NT2/D1 (cell line): Measurements from ENCODE around the gene GSTCD.
"Not testable (repeated sequence)": the region's sequence is repeated elsewhere in the genome, so short reads cannot be mapped to it uniquely, and the experiment has no call there.

ENCODE experiments used
- DNase-seq: peaks from one replicate; pipeline ENCODE4 v3.0.0-alpha.2; 2011; ENCODE audit warnings: low read depth, low spot score
- H3K27me3 ChIP-seq: 2 replicates; pipeline ENCODE4 v1.6.0; 2011; ENCODE audit warnings: mild to moderate bottlenecking; ENCODE audit not compliant: insufficient read length, insufficient read depth
- H3K36me3 ChIP-seq: 2 replicates; pipeline ENCODE4 v1.6.1; 2011; ENCODE audit warnings: mild to moderate bottlenecking, low read length, mixed read lengths; ENCODE audit not compliant: insufficient read depth, insufficient read length
- H3K4me1 ChIP-seq: 2 replicates; pipeline ENCODE4 v1.5.1; 2011; ENCODE audit not compliant: insufficient read depth, insufficient read length
- H3K4me3 ChIP-seq: 2 replicates; pipeline ENCODE4 v1.5.1; 2011; ENCODE audit warnings: low read depth; ENCODE audit not compliant: insufficient read length
- H3K9ac ChIP-seq: 2 replicates; pipeline ENCODE4 v1.6.0; 2011; ENCODE audit warnings: low read depth; ENCODE audit not compliant: insufficient read length
- H3K9me3 ChIP-seq: 2 replicates; pipeline ENCODE4 v1.5.1; 2011; ENCODE audit warnings: mild to moderate bottlenecking, low read length; ENCODE audit not compliant: insufficient read depth
- SUZ12 ChIP-seq: IDR thresholded peaks from 2 replicates; pipeline ENCODE4 v1.6.1; 2011; ENCODE audit not compliant: insufficient read length, insufficient read depth; ENCODE audit errors: extremely low read depth
- YY1 ChIP-seq: IDR thresholded peaks from 2 replicates; pipeline ENCODE4 v1.6.1; 2011; ENCODE audit not compliant: insufficient read length, insufficient read depth
- ZNF274 ChIP-seq: IDR thresholded peaks from 2 replicates; pipeline ENCODE4 v1.6.1; 2011; ENCODE audit warnings: mild to moderate bottlenecking, low read depth, low read length

Gene GSTCD

DNA sequence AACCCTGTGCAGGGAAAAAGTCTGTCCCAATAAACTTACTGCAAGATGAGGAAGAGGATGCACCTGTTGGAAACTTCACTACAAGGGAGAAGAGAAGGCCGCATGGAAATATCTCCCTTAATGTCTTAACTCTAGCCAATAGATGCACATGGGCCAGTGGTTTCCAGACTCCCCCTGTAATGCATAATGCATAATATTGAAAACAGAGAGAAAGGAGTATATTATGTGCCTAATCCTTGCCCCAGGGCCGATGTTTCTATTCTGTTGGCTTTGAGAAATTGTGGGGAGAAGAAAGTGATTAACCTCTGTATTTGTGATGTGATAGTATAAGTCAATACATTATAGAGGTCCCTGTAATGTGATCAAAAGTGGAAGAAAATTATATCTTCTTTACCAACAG is 37.3 kb upstream of the GSTCD start:
- Histone ChIP-seq H3K9me3 (no peaks in the 10 kb centered on the region), H3K9ac (no peak overlapping the region), H3K4me1 (no peaks in the 10 kb centered on the region), H3K27me3 (no peaks in the 10 kb centered on the region), H3K4me3 (no peak overlapping the region), H3K36me3 (no peaks in the 10 kb centered on the region)
- no peak for DNase-seq
- TF ChIP-seq ZNF274 (no peak), SUZ12 (no peak), YY1 (no peak)

DNA sequence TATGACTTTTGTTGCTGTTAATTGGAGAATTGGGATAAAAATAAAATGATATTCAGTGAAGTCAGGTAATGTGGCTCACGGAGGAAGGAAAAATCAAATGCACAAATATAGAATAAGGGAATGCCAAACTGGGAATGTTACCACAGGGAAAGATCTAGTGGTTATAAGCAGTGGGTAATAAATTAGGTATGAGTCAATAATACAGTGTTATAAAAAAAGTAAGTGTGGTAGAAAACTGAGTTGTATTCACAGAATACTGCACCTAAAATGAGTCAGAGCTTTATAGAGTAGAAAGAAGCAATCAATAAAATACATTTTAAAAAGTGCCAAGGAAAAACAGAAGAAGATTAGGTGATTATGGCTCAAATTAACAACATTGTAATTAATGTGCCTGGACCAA is 34.6 kb upstream of the GSTCD start:
- Histone ChIP-seq H3K4me3 (no peak overlapping the region), H3K9me3 (no peaks in the 10 kb centered on the region), H3K27me3 (no peaks in the 10 kb centered on the region), H3K9ac (no peak overlapping the region), H3K4me1 (no peaks in the 10 kb centered on the region), H3K36me3 (no peaks in the 10 kb centered on the region)
- DNase-seq = no peak
- TF ChIP-seq SUZ12 = no peak
- TF ChIP-seq YY1 = no peak
- TF ChIP-seq ZNF274 = no peak

DNA sequence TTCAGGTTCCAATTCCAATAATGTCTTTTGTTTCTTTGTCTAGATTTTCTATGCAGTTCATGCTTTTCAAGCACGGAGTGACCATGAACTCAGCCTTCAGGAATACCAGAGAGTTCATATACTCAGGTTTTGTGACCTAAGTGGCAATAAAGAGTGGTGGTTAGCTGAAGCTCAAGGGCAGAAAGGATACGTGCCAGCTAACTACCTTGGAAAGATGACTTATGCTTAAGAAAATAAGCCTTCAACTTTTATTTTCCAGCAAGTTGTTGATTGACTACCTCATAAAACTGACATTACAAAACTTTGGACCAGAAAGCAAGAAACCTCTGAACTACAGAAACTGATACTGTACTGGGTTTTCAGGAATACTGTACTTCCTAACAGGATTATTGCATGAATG is 30.9 kb upstream of the GSTCD start:
- H3K27me3 ChIP-seq = no peaks in the 10 kb centered on the region
- H3K4me3 ChIP-seq = no peak overlapping the region
- no peak overlapping the region for H3K9ac ChIP-seq
- H3K4me1 ChIP-seq = no peaks in the 10 kb centered on the region
- H3K36me3 ChIP-seq = peaks cover 7% of the 10 kb centered on the region
- DNase-seq = no peak
- H3K9me3 ChIP-seq = no peaks in the 10 kb centered on the region
- no peak for TF ChIP-seq ZNF274
- TF ChIP-seq SUZ12 = no peak
- TF ChIP-seq YY1 = no peak

DNA sequence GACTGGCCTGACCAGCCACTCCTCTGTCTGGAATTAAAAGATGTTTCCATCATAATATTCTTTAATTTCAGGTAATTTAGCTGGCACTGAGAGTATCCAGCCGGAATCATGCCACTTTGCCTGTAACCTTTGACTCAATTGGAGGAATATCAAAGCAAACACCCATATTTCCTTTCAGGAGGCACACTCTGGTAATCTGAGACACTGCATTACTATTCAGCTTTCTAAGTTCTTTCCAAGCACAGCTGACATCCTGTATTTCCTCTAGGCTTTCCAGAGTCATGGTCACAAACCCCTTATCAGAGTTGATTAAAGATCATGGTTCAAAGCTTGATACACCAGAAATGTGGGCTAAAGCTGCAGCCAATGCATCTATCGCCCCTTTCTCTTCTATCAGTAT is 29.4 kb upstream of the GSTCD start:
- Histone ChIP-seq H3K4me1 (no peaks in the 10 kb centered on the region), H3K4me3 (no peak overlapping the region), H3K9ac (no peak overlapping the region), H3K36me3 (peaks cover 11% of the 10 kb centered on the region), H3K27me3 (no peaks in the 10 kb centered on the region), H3K9me3 (no peaks in the 10 kb centered on the region)
- TF ChIP-seq ZNF274 (no peak), YY1 (no peak), SUZ12 (no peak)
- no peak for DNase-seq

DNA sequence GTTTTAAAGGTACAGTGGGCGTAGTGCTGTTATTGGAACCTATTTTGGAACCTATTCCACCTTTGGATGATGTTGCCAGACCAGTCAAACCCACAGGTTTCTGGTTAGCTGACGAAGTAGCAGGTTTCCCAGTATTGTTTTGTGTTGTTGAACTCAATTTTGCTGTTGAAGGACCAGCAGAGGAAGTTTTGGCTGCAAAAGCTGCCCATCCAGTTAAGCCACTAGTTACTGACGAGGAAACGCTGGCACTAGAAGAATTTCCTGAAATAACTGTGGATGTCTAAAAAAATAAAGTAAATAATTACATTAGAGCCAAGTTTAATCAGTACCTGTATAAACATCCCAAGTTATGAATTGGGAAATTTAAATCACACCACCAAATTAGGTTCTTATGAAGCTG is 25.5 kb upstream of the GSTCD start:
- no peaks in the 10 kb centered on the region for H3K27me3 ChIP-seq
- TF ChIP-seq SUZ12 = no peak
- no peak for TF ChIP-seq ZNF274
- no peak for TF ChIP-seq YY1
- peaks cover 12% of the 10 kb centered on the region for H3K36me3 ChIP-seq
- no peak overlapping the region for H3K4me3 ChIP-seq
- no peak for DNase-seq
- no peak overlapping the region for H3K9ac ChIP-seq
- H3K4me1 ChIP-seq = no peaks in the 10 kb centered on the region
- H3K9me3 ChIP-seq = no peaks in the 10 kb centered on the region

DNA sequence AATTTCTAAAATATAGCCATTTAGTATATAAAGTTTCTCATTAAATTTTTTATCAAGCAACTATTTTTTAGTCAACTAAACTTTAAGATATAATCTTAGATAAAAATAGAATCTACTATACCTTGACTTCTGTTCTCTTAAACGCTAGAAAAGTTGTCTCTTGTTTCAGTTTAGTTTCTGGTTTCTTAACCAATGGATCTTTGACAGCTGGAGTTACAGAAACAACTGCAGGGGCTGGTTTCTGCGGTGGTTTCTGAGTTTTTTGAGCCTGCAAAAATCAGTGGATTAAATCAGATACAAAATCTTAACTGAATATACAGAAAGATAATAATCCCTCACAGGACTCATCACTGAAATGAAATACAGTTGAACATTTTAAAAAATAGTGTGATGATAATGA is 22.0 kb upstream of the GSTCD start:
- no peak overlapping the region for H3K9ac ChIP-seq
- H3K4me3 ChIP-seq = no peak overlapping the region
- peaks cover 36% of the 10 kb centered on the region for H3K36me3 ChIP-seq
- no peaks in the 10 kb centered on the region for H3K27me3 ChIP-seq
- DNase-seq = no peak
- H3K9me3 ChIP-seq = no peaks in the 10 kb centered on the region
- TF ChIP-seq ZNF274 = no peak
- no peak for TF ChIP-seq YY1
- TF ChIP-seq SUZ12 = no peak
- no peaks in the 10 kb centered on the region for H3K4me1 ChIP-seq

DNA sequence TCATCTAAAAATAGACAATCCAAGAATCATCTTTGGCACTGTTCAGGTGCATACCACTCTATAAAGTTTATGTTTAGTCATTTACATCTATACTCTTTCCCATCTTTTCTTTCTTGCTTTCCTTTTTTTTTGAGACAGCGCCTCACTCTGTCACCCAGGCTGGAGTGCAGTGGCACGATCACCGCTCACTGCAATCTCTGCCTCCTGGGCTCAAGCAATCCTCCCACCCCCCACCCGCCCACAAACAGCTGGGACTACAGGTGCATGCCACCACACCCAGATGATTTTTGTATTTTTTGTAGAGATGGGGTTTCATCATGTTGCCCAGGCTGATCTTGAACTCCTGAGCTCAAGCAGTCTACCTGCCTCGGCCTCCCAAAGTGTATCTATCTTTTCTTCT is 13.8 kb upstream of the GSTCD start:
- not testable (repeated sequence) for H3K4me1 ChIP-seq, H3K27me3 ChIP-seq, H3K4me3 ChIP-seq, H3K9me3 ChIP-seq, DNase-seq, H3K9ac ChIP-seq
- peaks cover 31% of the 10 kb centered on the region for H3K36me3 ChIP-seq

DNA sequence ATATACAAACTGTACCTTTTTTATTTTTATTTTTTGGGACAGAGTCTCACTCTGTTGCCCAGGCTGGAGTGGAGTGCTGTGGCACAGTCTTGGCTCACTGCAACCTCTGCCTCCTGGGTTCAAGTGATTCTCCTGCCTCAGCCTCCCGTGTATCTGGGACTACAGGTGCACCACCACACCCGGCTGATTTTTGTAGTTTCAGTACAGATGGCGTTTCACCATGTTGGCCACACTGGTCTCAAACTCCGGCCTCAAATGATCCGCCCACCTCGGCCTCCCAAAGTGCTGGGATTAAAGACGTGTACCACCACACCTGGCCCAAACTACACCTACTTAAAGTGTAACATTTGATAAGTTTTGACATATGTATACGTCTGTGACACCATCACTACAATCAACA is 12.8 kb upstream of the GSTCD start:
- peaks cover 28% of the 10 kb centered on the region for H3K36me3 ChIP-seq
- H3K27me3 ChIP-seq = not testable (repeated sequence)

More for the DNA sequence above, 12.8 kb upstream of the GSTCD start:
- not testable (repeated sequence) for H3K9me3 ChIP-seq, H3K9ac ChIP-seq, DNase-seq, H3K4me1 ChIP-seq, H3K4me3 ChIP-seq
